ENCODE data around the gene ZNF468. TPM values are rescaled to one million over a fixed set of nuclear protein-coding genes. Genes with fewer than 3 reads are reported as not detected.

ZNF468 gene
- 19.9 and 23.2 TPM in 2 replicates for total RNA-seq

GRCh38 chr19:52857378-52858191, at the start of gene ZNF468:
TSS of gene ZNF468 (minus strand) at chr19:52857619. CDS start at chr19:52854272, 3,347 bp downstream.

GRCh38 chr19:52897138-52897935, 39.9 kb upstream of the ZNF468 start, which contains the start of gene ZNF320:
TSS of gene ZNF320 (minus strand) at chr19:52897635. CDS start at chr19:52890255, 7,380 bp downstream.

GRCh38 chr19:52821204-52821960, 36.0 kb downstream of the ZNF468 start, which contains the start of gene ZNF28:
TSS of gene ZNF28 (minus strand) at chr19:52821633. CDS start at chr19:52817958, 3,675 bp downstream.

Small RNAs within 50 kb of the gene (small RNA-seq; reads per million reads assigned to genes)
- gene ZNF320: 2.7 reads per million, percentile 58 among the genes with 10 or more reads in this experiment

Other genes starting within 250 kb of the ZNF468 start
- 50.4 and 52.4 TPM in 2 replicates for gene ZNF83, start 219.3 kb downstream of the ZNF468 start, total RNA-seq
- gene ZNF611, start 122.6 kb downstream of the ZNF468 start, total RNA-seq: 10.4 and 11.5 TPM in 2 replicates
- 6.3 and 7.1 TPM in 2 replicates for gene ZNF600, start 70.8 kb downstream of the ZNF468 start, total RNA-seq
- 14.5 and 19.0 TPM in 2 replicates for gene ZNF28, start 36.0 kb downstream of the ZNF468 start, total RNA-seq
- gene ZNF320, start 40.0 kb upstream of the ZNF468 start, total RNA-seq: 14.1 and 20.0 TPM in 2 replicates
- 5.0 and 6.1 TPM in 2 replicates for gene ZNF888, start 65.8 kb upstream of the ZNF468 start, total RNA-seq
- gene ZNF816, start 105.3 kb upstream of the ZNF468 start, total RNA-seq: 5.2 and 8.1 TPM in 2 replicates
- gene ERVV-1, start 156.3 kb upstream of the ZNF468 start, total RNA-seq: not detected in 2 replicates
- not detected in 2 replicates for gene ERVV-2, start 187.1 kb upstream of the ZNF468 start, total RNA-seq
- gene ZNF160, start 245.8 kb upstream of the ZNF468 start, total RNA-seq: 43.2 and 50.8 TPM in 2 replicates

All from hair follicle dermal papilla cell (primary cell).